Mesendoderm (in vitro differentiated cells): ENCODE results near the gene RHOA.

Source experiments
- DNase-seq: peaks from one replicate; pipeline ENCODE4 v3.0.0; 2013
- H2AK5ac ChIP-seq: 2 replicates; pipeline ENCODE4 v1.6.1; 2013; ENCODE audit warnings: low read length, inconsistent platforms
- H2BK120ac ChIP-seq: 2 replicates; pipeline ENCODE4 v1.6.1; 2013; ENCODE audit warnings: low read depth, mild to moderate bottlenecking, low read length, moderate library complexity, mixed read lengths
- H2BK15ac ChIP-seq: replicated peaks from 2 replicates; pipeline ENCODE4 v1.6.1; 2013; ENCODE audit warnings: low read depth, mild to moderate bottlenecking, moderate library complexity
- H2BK5ac ChIP-seq: 2 replicates; pipeline ENCODE4 v1.6.1; 2013; ENCODE audit warnings: low read length, inconsistent platforms
- H3K18ac ChIP-seq: 2 replicates; pipeline ENCODE4 v1.6.1; 2013; ENCODE audit warnings: mild to moderate bottlenecking, low read length, mixed read lengths
- H3K23ac ChIP-seq: one replicate; pipeline ENCODE4 v1.6.1; 2013; ENCODE audit warnings: low read length
- H3K27ac ChIP-seq: 2 replicates; pipeline ENCODE4 v1.5.1; 2013; ENCODE audit warnings: low read depth, mild to moderate bottlenecking, inconsistent platforms, low read length, moderate library complexity
- H3K27me3 ChIP-seq: 2 replicates; pipeline ENCODE4 v1.6.1; 2013; ENCODE audit warnings: low read length, control low read depth, mild to moderate bottlenecking, inconsistent platforms; ENCODE audit not compliant: insufficient read depth, poor library complexity
- H3K36me3 ChIP-seq: 2 replicates; pipeline ENCODE4 v1.6.1; 2013; ENCODE audit warnings: low read length, inconsistent platforms; ENCODE audit not compliant: control insufficient read depth, insufficient read depth
- H3K4ac ChIP-seq: one replicate; pipeline ENCODE4 v1.6.1; 2013; ENCODE audit warnings: low read depth, mild to moderate bottlenecking, low read length, moderate library complexity
- H3K4me1 ChIP-seq: 2 replicates; pipeline ENCODE4 v1.6.1; 2013; ENCODE audit warnings: low read depth, low read length, inconsistent platforms; ENCODE audit not compliant: control insufficient read depth
- H3K4me2 ChIP-seq: 2 replicates; pipeline ENCODE4 v1.6.1; 2013; ENCODE audit warnings: low read length
- H3K4me3 ChIP-seq: 2 replicates; pipeline ENCODE4 v1.5.1; 2013; ENCODE audit warnings: mild to moderate bottlenecking, low read length
- H3K56ac ChIP-seq: one replicate; pipeline ENCODE4 v1.6.1; 2013; ENCODE audit warnings: low read length
- H3K79me1 ChIP-seq: 2 replicates; pipeline ENCODE4 v1.6.1; 2013; ENCODE audit warnings: low read length, inconsistent platforms
- H3K79me2 ChIP-seq: 2 replicates; pipeline ENCODE4 v1.6.1; 2013; ENCODE audit warnings: mild to moderate bottlenecking, low read length; ENCODE audit not compliant: control insufficient read depth, insufficient read depth
- H3K9ac ChIP-seq: 2 replicates; pipeline ENCODE4 v1.6.1; 2013; ENCODE audit warnings: low read length, inconsistent platforms
- H4K5ac ChIP-seq: one replicate; pipeline ENCODE4 v1.6.1; 2013; ENCODE audit warnings: low read length
- H4K8ac ChIP-seq: one replicate; pipeline ENCODE4 v1.6.1; 2013; ENCODE audit warnings: low read depth, mild to moderate bottlenecking, control low read depth, low read length, moderate library complexity
- WGBS: extraction: QIAGEN DNeasy Blood & Tissue Kit; methylation state at CpG from one replicate; pipeline ENCODE4 v1.1.7; 2013; ENCODE audit warnings: low lambda C conversion rate, missing lambda C conversion rate; ENCODE audit not compliant: insufficient coverage; ENCODE audit errors: extremely low coverage; 5-methylcytosine and 5-hydroxymethylcytosine counted together

Gene RHOA

DNA sequence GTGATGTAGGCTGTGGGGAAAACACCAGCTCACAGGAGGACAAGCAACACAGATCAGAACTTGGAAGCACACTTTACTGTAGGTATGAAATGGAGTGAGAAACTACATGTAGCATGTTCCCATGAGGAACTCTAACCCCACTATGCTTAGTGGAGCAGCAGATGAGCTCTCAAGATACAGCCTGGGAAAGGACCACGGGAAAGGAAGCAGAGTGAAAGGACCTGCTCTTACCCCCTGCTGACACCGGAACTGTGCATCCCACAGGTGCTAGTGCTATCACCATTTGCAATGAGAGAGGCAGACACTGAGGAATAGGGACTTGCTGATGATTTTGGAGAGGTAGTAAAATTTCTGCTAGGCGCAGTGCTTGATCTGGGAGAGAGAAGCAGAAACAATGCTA is 100.5 kb downstream of the RHOA start:
- H2AK5ac ChIP-seq, result no peak overlapping the region
- H3K36me3 ChIP-seq, result peaks cover 1% of the 10 kb centered on the region
- no peaks in the 10 kb centered on the region for H3K79me2 ChIP-seq
- no peaks in the 10 kb centered on the region for H3K27me3 ChIP-seq
- no peak overlapping the region for H3K4me3 ChIP-seq
- no peaks in the 10 kb centered on the region for H3K4me1 ChIP-seq
- WGBS, result no CpG with 5 or more reads among the region's 3 CpGs
- no peak overlapping the region for H3K23ac ChIP-seq
- H3K79me1 ChIP-seq, result no peaks in the 10 kb centered on the region
- no peak overlapping the region for H2BK120ac ChIP-seq
- no peak overlapping the region for H4K8ac ChIP-seq
- H3K18ac ChIP-seq, result no peak overlapping the region
- H3K9ac ChIP-seq, result no peak overlapping the region
- no peak overlapping the region for H2BK5ac ChIP-seq
- H2BK15ac ChIP-seq, result no peak overlapping the region
- H3K27ac ChIP-seq, result no peak overlapping the region
- no peak overlapping the region for H3K4ac ChIP-seq
- no peak overlapping the region for H3K4me2 ChIP-seq
- no peak overlapping the region for H4K5ac ChIP-seq
- no peak overlapping the region for H3K56ac ChIP-seq
- no peak for DNase-seq

DNA sequence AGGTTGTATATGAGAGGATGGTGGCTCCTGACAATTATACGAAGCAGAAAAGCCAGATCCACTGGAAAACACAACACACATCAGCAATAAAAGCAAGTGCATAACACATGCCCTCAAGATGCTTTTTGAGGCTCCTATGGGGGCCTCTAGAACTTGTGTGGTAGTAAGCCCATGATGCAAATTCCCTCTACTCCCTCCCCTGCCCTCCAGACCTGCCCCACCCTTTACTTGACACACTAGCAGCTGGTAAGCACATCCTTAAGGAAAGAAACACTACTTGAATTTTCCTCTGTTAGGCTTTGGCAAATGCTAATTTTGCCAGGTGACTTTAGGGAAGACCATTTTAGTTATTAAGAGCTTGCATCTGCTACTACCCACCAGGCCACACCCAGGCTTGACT is 101.1 kb downstream of the RHOA start:
- H3K79me1 ChIP-seq, result no peaks in the 10 kb centered on the region
- no peak overlapping the region for H3K4ac ChIP-seq
- H3K79me2 ChIP-seq, result no peaks in the 10 kb centered on the region
- H2BK15ac ChIP-seq, result no peak overlapping the region
- no peak overlapping the region for H3K27ac ChIP-seq
- H3K4me1 ChIP-seq, result no peaks in the 10 kb centered on the region
- peaks cover 4% of the 10 kb centered on the region for H3K36me3 ChIP-seq
- no peak overlapping the region for H4K8ac ChIP-seq
- no peak overlapping the region for H2AK5ac ChIP-seq
- no peaks in the 10 kb centered on the region for H3K27me3 ChIP-seq
- H3K4me2 ChIP-seq, result no peak overlapping the region
- no peak overlapping the region for H4K5ac ChIP-seq
- DNase-seq, result no peak
- no peak overlapping the region for H3K9ac ChIP-seq
- no peak overlapping the region for H3K4me3 ChIP-seq
- WGBS, result no CpG with 5 or more reads among the region's 1 CpG
- H3K56ac ChIP-seq, result no peak overlapping the region
- H3K18ac ChIP-seq, result no peak overlapping the region
- no peak overlapping the region for H3K23ac ChIP-seq
- no peak overlapping the region for H2BK120ac ChIP-seq
- H2BK5ac ChIP-seq, result no peak overlapping the region
